Measurements from ENCODE around the gene MRAS.
A peak's percentile ranks its signal among the peaks of the same experiment; 100 is the strongest.
"Not testable (repeated sequence)": the region's sequence is repeated elsewhere in the genome, so short reads cannot be mapped to it uniquely, and the experiment has no call there.

The MRAS gene

DNA sequence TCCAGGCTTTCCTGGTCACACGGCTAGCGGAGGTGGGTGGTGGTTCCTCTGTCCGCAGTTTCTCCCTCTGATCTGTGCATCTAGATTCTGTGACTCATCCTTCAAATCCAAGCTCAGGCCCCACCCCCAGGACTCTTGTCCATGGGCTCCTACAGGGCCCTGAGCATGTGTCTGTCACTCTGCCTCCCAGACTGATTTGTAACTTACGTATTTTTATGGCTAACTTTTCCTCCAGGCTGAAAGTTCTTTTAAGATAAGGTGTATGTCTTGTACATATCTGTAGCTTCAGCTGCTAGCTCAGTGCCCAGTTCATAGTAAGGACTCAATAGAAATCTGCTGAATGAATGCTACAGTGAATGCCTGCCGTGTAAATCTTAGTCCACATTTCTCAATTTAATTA lies 94.1 kb downstream of the MRAS start:
- DNase-seq = no peak

GRCh38 chr3:138443091-138443490 lies 94.7 kb downstream of the MRAS start:
- DNase-seq = no peak

DNA sequence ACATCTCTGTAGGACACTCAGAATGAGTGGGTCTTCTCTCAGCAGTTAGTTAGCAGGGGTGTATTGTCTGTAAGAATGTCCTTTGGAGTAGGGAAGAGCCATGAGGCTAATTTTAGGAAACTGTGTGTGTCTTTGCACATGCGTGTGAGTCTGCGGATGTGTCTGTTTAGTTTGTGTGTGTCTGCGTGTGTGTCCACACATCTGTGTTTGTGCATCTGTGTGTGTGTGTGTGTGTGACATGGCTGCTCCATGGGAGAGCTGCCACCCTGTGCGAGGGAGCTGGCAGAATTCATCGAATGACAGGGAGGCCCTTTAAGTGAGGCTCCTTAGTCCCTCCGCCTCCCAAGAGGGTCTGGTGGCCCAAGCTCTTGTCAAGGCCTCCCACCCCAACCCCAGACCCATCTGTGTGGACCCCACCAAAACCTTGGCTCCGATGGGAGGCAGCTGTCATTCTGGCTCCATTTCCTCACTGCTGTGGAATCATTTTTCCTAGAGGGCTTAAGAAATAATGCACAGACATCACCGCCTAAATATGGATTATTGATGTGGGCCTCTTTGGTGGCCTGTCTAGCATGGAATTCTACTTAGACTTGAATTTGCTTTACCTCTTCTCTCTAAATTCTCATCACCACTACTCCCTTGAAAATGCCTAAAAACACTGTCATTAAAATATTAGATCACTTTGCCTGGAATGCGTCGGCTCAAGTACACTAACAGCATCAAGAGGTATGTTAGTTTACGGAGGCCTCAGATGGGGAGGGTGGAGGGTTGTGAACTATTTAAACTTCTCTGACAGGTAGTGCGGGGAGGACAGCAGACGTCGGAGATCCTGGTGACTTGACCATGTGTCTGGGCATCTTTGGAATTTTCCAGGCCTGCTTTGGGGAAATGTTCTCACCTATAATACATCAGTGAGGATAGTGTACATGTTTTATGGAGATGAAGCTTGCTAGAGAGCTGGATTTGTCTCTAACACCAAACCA lies 95.4 kb downstream of the MRAS start:
- DNase-seq = no peak

DNA sequence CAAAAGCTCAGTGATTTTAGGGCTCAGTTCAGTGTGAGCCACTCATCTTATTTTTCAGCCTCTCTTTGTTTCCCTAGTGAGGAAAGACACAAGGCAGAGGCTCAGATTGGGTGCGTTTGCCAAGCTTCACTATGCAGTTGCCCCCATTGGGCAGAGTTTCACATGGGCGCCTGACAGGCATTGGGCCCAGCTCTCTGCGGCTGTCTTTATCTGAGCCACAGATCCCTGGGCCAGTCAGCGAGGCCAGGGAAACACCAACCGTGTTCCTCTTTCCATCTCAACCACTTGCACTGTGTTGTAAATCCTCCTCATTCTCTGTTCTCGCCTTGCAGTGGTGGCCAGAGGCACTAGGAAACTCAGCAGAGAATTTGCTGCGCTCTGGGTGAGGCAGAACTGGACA lies 96.9 kb downstream of the MRAS start:
- peak in 4 of 51 donors; percentile 8 to 28 (median 10) for DNase-seq

DNA sequence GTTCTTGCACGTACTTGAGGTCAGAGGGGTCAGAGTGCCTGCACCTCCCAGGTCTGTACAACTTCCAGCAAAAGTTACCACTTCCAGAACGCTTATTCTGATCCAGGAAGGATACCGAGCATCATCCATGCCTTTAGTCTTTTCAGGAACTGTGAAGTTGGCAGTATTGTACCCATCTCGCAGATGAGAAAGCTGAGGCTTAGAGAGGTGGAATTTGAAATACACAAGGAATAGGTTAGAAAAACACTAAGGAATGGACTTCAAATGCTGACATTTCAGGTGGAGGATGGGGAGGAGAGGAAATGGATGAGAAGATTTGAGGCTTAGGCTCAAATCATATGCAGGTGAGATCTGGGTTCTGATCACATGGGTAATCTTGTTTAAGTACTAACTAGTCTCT lies 97.3 kb downstream of the MRAS start:
- DNase-seq = no peak

DNA sequence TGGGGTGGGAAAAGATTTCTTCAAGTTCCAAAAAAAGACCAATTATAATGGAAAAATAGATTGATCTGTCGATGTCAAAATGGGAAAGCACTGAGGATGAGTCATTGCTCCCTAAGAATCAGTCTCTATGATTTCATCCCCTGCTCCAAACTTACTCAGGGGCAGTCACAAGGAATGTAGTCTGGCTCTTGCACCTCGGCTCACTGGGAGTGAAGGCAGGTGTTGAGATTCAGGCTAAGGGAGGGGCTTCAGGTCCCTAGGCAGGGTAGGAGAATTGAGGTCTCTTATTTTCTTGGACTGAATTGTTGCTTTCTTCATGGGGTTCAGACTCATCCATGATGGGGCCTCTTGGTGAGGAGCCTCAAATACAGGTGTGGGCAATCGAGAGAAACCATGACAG lies 100.3 kb downstream of the MRAS start:
- DNase-seq = no peak

GRCh38 chr3:138449490-138449889 lies 101.1 kb downstream of the MRAS start:
- no peak for DNase-seq

- no peak for DNase-seq
These were observed 101.8 kb downstream of the MRAS start for GRCh38 chr3:138450181-138450580.

DNA sequence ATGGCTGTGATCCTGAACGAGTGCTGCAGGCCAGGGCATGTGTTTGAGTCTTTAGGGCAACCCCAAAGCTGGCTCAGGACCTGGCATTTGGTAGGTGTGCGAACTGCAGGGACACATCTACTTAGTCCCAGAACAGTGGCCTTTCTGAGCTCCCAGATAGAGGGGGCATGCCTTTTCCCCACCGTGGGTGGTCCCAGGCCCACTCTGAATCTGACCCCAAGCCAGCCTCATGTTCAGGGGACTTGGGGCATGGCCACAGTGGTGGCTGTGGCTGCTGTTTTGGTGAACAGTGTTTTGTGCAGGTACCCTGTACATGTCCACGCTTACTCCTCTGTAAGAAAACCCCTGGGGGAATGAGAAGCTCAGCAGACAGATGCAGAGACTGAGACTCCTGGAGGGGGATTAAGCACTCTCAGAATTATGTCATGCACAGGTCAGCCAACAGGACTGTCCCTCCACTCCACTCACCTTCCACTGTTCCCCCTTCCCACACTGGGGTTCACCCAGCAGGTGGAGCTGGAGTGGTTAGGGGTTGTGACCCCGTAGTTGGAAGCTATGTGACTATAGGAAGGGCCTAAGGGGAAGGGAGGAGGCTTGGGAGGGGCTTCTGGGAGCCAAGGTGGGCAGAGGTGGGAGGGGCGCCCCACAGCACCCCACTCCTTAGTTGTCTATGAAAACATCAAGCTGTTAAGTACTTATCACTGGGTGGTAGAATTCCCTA lies 102.5 kb downstream of the MRAS start:
- DNase-seq = no peak

GRCh38 chr3:138451595-138452162 lies 103.3 kb downstream of the MRAS start:
- DNase-seq = no peak

DNA sequence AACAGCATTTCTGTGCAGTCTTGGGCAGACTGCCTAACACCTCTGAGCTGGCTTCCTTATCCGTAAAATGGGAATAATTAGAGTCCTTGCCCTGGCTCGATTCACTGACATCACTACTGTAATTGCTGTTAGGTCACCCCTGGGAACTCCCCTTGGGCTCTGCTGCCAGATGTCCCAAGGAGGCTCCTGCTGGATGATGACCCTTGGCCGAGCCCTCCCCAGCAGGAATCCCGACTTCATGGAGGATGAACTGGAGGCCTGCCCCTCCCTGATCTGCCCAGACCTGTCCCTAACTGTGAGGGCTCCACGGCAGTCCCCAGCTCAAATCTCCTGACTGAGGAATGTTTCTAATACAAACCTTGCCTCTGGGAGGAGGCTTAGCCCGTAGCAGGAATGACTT lies 104.1 kb downstream of the MRAS start:
- DNase-seq = no peak

DNA sequence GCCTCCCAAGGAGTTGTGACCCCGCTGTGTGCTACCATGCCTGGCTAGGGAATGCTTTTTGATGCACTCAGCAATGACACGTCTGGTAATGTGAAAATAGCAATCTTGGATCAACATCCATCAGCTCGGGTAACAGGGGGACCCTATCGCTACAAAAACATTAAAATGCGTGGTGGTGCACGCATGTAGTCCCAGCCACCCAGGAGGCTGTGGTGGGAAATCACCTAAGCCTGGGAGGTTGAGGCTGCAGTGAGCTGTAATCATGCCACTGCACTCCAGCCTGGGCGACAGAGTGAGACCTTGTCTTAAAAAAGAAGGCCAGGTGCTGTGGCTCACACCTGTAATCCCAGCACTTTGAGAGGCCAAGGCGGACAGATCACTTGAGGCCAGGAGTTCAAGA lies 105.6 kb downstream of the MRAS start:
- DNase-seq = not testable (repeated sequence)

All from hypothalamus (tissue), 51 donors.